GM19395 (cell line): ENCODE measurements around the gene TLE6.
A peak's percentile ranks its signal among the peaks of the same experiment; 100 is the strongest.
"Not testable (repeated sequence)": the region's sequence is repeated elsewhere in the genome, so short reads cannot be mapped to it uniquely, and the experiment has no call there.

Experiments used
- ATAC-seq: cut with Tn5 transposase; IDR thresholded peaks from one replicate; pipeline ENCODE4 v1.9.1; 2021; ENCODE audit warnings: mild to moderate bottlenecking, moderate library complexity; ENCODE audit not compliant: unreplicated experiment

The TLE6 gene

DNA sequence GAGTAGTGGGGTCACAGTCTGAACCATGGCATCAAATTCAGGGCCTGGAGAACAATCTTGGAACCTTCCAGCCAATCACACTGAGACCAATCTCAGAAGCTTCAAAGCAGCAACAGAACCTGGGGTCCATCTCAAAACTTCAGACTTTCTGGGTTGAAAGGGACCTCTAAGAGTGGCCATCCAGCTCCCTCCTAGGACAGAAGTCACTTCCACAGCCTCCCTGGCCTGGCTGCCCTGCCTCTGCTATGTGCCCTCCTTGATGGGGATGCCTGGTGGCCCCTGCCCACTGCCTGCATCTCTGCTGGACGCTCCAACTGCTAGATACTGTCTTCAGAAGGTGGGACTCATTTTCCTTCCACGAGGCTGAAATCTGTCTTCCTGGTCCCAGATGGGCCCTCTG, 49.9 kb downstream of the TLE6 start:
- ATAC-seq = no peak

DNA sequence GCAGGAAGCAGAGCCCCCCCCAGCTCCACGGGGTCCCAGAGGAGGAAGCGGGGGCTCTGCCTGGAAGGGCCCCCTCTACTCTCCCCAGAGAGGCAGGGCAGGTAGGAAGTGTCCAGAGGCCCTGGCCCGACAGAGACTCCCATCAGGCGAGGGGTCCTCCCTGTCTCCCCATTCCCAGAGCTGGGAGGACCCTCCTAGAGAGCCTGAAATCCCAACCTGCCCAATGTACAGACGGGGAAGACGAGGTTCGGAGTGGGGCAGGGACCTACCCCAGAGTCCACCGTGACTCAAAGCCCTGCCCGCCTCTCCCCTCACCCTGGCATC, 50.6 kb downstream of the TLE6 start:
- no peak for ATAC-seq

DNA sequence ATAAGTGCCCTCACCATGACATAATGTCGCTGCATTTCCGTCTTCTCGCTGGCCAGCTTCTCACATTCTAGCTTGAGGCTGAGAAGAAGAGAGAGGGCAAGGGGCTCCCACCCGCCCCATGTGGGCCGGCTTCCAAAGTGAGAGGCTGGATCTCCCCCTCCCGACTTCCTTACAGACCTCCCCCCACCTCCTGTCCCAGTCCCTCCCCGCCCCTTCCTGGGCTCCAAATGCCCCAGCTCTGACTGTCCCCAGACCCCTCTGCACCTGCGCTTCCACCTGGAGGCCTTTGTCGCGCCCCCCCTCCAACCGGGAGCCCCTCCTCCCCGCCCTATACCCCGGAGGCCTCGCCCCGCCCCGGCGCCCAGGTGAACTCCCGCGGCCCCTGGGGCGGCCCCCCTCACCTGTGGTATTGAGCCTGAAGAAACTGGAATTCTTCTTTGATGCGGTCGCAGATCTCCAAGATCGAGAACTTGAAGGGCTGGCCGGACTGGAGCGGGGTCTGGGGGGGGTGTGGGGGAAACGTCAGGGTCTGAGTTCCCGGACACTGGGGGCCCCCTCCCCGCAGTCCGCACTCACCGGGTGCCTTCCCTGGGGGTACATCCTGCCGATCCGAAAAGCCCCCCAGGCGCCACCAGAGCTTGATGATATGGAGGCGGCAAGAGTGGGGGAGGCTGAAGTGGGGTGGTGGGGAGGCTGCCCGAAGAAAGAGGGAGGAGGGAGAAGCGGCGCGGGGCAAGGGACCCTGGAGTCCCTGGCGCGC, 51.1 kb downstream of the TLE6 start:
- no peak for ATAC-seq

DNA sequence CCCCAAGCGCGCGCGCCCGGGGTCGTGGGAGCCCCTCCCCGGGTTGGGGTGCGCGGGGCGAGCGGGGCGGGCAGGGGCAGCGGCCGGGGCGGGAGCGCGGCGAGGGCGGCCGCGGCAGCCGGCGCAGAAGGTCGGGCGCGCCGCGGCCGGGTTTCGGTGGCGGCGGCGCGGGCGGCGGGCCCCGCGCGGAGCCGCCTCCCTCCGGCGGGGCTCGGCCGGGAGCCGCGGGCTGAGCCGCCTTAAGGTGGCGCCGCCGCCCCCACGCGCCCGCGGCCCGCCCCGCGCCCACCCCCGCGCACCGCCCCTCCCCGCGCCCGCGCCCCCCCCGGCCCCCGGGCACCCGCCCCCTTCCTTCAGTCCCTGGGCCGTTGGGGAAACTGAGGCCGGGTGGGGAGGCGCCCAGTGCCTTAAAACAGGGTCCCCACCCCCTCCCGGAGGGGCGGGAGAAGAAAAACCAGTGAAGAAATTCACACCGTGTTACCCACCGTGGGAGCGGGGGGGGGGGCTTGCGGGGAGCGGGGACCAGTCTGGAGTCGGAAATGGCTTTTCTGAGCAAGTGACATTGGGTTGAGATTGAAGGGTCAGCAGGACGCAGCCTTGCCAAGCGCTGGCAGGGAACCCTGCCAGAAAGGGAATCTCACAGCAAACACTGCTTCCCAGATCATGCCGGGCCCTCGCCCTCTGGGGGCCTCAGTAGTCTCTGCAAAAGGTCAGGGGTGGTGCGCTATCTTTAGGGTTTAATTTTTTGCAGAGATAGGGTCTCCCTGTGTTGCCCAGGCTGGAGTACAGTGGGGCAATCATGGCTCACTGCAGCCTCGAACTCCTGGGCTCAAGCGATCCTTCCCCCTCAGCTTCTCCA, 51.9 kb downstream of the TLE6 start, which contains the start of gene TLE2:
Gene TLE2, minus strand, starts transcription at position 216 of the 859 bp plus-strand sequence. CDS start 376 bp downstream, outside the sequence.
- no peak for ATAC-seq

DNA sequence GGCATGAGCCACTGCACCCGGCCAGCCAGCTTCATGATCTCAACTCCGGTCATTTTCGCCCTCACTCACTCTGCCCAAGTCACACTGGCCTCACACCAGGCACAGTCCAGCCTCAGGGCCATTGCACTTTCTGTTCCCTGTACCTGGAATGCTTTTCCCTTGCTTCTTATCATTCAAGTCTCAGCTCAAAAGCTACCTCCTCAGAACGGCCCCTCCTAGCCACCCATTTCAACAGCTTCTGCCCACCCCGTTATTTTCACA, 54.2 kb downstream of the TLE6 start:
- no peak for ATAC-seq

DNA sequence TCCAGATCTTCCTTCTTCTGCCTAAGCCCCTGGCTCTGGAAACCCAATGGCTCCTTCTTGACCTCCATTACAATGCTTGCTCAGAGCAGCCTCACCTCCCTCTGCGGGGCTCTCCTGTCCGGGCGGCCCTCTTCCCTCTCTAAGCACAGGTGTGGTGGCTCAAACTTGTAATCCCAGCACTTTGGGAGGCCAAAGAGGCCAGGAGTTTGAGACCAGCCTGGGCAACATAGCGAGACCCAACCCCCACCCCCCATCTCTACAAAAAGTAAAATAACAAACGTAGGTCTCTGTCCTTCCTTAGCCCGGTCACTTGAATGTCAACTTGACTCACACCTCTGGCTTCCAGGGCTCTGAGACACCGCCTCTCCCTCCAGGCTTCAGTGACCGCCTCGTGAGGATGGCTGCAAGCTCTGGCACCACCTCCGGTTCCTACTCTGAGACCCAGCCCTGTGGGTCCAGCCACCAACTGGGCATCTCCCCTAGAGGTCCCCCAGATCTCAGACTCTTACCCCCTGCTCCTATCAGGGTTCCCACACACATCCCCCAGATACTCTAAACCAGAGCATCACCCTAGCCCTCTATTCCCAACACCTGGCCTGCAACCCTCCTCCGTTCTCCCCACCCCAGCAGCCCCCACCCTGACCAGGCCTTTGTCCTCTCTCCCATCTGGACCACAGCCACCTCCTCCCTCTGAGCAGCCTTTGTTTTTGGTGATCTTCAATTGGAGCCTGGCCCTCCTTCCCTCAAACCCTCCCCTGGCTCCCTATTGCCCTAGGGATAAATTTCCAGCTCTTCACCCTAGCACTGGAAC, 56.4 kb downstream of the TLE6 start:
- ATAC-seq = no peak

DNA sequence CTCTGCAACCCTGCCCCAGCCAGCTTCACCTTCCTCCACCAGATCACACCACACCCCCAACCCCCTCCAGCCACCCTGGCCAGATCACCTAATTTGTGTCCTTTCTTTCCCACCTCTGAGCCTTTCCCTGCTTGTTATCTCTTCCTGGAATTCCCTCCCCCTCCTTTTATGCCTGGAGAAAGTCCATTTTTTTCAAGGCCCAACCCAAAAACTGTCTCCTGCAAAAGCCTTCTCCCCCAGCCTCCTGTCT, 57.0 kb downstream of the TLE6 start:
- ATAC-seq = no peak

DNA sequence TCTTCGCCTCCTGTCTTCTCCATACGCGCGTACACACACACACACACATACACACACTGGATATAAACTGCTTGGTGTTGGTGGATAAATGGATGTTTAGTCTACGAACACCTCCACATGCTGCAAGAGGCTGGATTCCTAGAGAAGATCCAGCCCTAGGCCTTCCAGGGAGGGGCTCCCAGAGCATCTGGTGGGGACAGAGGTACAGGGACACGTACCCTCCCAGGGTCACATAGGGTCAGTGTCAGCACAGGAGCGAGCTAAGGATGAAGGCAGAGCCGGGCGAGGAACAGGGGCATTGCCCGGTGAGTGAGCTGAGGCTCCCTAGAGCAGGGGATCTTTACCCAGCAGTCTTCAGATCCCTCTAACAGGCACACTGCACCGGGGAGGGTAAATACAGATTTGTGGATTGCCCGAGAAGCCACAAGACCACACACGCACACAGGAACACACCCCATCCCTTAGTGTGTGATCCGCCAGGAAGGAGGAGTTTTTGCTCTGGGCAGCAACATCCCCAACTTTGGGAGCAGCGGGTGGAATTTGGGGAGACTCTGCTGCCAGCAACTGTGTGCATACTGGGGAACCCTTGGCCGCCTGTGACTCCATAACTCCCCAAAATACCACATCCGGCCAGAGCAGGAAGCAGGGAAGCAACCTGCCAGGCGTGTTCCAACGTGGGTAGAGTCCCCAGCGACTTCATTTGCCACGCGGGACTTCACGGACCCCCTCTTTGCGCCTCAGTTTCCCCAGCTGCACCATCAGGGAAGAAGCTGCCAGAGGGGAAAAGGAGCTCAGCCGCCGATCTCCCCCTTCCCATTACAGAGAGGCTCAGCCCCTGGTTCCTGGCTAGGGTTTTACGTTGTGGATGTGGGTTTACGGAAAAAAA, 57.5 kb downstream of the TLE6 start:
- no peak for ATAC-seq

DNA sequence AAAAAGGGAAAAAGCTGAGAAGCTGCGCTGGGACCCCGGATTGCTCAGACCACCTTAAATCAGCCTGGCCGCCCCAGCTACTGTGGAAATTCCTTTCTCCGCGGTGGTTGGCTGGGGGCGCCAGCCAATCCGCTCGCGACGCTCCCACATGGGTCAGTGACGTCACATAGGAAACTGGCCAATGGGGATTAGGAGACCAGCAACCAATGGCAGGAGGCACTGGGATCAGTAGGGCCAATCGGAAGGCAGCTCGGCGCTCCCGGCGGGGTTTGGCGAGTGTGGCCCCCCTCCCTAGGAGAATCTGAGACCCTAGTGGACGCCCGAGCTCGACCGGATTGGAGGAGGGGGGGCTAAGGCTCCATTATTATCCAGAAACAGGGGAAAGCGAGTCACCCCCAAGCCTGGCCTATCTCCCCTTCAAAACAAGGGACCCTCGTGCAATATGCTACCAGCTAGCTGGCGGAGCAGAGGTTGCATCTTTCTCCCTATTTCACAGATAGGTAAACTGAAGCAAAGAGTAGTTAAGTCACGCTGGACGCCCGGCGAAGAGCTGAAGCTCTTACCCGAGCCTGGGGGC, 58.3 kb downstream of the TLE6 start:
- peak; percentile 65 for ATAC-seq

DNA sequence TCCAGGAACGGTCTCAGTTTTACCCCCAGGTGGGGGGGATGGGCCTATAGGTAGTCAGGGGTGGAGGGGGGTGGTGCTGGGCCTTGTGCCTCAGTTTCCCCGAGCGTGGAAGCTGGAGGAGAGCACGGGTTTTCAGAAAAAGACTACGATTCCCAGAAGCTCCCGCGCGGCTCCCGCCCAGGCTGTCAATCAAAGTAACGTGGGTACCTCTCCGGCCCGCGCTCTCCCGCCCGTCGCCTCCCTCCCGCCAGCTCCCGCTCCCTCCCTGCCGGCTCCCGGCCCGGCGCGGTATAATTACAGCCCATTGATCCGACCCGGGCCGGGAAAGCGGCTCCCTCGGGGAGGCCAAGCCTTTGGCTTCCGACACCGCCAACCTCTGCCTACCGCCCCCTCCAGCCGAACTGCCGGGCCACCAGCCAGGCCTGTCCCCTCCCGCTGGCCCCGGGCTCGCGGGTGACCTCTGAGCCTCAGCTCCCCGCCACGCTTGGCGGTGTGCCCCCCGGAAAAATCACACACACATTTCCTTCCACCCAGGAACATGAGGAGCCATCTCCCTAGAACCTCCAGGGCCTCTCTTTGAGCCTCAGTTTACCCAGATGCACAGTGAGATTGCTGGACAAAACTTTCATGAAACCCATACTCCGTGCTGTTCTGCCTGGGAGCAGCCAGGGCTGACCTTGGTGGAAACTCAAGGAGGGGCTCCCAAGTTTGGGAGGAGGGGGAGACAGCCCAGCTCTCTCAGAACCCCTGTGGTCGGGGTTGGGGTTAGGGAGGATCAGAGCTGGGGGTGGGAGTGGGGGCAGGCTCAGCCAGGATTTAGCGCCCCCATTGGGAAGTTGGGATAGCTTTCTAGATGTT, 59.0 kb downstream of the TLE6 start:
- peak; percentile 52 for ATAC-seq

DNA sequence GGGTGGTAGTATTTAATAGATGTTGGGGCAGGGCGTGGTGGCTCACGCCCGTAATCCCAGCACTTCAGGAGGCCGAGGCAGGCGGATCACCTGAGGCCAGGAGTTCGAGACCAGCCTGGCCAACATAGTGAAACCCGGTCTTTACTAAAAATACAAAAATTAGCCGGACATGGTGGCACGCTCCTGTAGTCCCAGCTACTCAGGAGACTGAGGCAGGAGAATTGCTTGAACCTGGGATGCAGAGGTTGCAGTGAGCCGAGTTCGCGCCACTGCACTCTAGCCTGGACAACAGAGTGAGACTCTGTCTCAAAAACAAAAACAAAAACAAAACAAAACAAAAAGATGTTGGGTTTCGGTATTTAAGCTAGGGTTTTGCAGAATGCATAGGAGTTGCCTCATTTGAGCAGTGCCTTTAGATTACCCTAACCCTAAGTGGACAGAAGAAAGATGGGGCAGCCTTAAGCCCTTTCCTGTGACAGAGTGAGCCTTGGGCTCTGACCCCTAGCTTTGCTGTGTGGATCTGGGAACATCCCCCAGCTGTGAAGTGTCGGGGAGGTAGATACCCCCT, 59.7 kb downstream of the TLE6 start:
- not testable (repeated sequence) for ATAC-seq

DNA sequence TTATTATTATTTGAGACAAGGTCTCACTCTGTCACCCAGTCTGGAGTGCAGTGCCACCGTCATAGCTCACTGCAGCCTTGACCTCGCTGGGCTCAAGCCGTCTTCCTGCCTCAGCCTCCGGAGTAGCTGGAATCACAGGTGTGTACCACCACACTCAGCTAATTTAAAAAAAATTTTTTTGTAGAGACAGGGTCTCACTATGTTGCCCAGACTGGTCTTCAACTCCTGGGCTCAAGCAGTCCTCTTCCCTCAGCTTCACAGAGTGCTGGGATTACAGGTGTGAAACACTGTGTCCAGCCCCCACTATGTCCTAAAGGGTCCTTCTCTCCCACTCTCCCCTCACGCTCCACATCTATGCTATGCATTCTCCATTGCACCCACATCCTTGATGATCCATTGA, 60.9 kb downstream of the TLE6 start:
- ATAC-seq = no peak

DNA sequence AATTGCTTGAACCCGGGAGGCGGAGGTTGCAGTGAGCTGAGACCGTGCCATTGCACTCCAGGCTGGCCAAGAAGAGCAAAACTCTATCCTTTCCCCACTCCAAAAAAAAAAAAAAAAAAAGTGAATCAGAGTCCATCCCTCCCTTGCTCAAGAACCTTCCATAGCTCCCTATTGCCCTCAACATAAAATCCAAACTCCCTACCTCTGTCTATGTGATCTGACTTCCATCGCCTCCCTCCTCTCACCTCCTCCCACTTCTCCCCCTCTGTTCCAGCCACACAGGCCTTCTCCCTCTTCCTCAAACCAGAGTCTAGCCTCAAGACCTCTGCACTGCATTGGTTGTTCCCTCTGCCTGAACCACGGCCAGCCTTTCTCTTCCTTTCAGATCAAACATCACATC, 61.8 kb downstream of the TLE6 start:
- ATAC-seq = no peak

DNA sequence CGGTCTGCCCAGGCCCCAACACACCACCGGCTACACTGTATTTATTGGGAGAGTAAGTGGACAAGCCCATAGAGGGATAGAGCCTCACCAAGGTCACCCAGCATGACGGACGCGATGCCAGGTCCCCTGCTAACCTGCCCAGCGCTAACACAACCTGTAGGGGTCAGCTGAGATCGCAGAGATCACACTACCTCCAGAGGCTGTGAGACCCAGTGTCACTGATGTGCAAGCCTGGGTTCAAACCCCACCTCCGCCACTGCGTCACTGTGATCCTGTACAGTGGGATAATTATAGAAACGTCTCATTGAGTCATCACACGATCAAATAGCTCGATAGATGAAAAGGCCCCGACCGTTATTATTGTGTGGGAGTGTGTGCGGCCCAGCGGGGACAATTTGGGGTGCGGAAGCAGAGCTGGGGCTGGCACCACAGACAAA, 62.3 kb downstream of the TLE6 start:
- no peak for ATAC-seq

DNA sequence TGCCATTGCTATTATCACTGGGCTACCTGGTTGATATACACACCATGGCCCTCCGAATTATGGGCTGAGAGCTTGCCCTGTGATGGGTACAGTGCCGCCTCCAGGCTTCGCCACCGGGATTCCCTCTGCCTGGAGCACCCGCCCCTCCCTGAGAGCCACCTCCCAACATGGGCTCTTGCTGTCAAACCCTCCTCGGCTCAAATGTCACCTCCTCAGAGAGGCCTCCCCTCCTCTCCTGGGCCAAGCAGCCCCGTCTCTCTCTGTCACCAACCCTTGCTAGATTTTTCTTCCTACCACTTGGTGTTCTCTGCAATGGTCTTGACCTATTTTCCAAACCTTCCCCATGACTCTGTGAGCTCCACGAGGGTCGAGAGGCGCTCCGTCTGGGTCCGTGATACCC, 64.0 kb downstream of the TLE6 start:
- ATAC-seq = no peak

DNA sequence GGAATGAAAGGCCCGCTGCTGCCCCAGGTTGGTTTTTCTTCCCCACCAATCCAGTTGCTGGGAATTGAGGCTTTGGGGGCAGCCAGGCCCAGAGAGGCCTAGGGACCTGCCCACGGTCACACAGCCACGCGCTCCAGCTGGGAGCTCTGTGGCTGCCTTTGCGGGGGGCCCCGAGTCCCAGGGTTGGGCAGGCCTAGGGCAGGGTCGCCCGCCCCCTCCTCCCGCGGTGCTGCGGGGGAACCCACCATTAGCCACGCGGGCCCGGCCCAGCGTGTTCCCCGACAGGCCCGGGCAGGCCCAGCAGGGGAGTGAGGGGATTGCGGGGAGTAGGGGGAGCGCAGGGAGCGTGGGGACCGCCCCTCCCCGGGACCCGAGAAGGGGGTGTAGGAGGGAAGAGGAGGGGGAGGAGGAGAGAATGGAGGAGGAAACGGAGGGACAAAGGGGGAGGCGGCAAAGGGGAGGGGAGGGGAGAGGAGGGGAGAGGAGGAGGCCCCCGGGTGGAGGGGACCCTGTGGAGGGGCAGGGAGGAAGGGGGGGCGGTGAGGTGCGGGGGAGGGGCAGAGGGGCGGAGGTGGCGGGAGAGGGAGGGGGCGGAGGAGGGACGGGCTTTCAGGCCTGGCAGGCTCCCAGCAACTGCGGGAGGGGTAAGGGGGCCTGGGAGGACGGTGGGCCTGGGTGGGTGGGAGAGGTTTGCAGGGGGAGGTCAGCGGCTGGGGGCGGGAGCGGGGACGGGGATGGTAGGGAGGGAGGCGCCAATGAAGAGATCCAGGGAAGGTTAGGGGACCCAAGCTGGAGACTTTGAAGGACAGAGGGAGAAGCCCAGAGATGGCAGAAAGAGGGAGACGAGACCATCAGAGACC, 64.6 kb downstream of the TLE6 start:
- no peak for ATAC-seq

DNA sequence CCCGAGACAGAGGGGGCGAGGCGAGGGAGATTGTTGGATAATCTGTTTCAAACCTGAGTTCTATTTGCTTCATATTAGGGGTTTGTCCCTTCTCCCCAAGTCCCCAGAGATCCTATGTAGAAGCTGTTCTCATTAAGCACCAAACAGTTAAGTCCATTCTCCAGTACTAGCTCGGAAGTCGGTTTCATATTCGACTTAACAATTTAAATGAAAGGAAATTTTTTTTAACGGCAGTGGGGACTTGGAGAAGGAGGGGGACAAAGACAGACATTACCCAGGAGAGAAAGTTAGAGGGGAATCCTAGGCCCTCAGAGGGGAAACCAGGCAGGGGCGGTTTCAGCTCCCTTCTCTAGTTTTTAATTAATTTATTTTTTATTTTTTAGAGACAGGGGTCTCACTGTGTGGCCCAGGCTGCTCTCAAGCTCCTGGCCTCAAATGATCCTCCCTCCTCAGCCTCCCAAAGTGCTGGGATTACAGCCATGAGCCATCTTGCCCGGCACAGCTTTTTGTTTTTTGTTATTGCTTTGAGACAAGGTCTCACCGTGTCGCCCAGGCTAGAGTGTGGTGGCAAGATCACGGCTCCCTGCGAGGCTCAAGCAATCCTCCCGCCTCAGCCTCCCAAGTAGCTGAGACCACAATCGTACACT, 65.4 kb downstream of the TLE6 start:
- no peak for ATAC-seq
